Mammary epithelial cell (primary cell): ENCODE measurements around the gene EDC3.

Experiments
- CTCF ChIP-seq, 2 donors: IDR thresholded peaks in 1 of 2; conservative IDR thresholded peaks in 1 of 2; 2 replicates each; pipeline ENCODE4 v1.5.1; 2011 to 2012; ENCODE audit warnings: inconsistent platforms in 2 of 2, low read length in 2 of 2, mild to moderate bottlenecking in 2 of 2, control low read depth in 1 of 2, low read depth in 1 of 2; ENCODE audit not compliant: insufficient read depth in 1 of 2; ENCODE audit errors: extremely low read depth in 1 of 2
- EZH2 ChIP-seq: IDR thresholded peaks from 2 replicates; pipeline ENCODE4 v1.6.1; 2012; ENCODE audit warnings: low read length, inconsistent platforms, borderline replicate concordance

DNA sequence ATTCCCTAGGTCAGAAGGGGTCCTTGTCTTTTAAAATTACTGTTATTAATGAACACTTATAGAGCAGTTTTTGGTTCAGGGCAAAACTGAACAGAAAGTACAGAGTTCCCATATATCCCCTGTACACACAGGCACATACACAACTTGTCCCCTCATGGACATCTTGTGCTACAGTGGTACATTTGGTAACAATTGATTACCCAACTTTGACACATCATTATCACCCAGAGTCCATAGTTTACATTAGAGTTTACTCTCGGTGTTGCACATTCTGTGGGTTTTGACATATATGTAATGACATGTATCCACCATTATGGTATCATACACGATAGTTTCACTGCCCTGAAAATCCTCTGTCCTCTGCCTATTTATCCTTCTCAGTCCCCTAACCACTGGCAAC, 984 bp upstream of the EDC3 start:
- no peak for TF ChIP-seq EZH2
- TF ChIP-seq CTCF (conservative IDR thresholded peaks at IDR 0.05 in 1 of 2, IDR thresholded peaks at IDR 0.05 in 1 of 2; ENCODE audit: extremely low read depth in 1 of 2, insufficient read depth in 1 of 2, low read depth in 1 of 2, low read length in 2 of 2): no peak
